NT2/D1 (cell line): ENCODE measurements around the gene TMEM252.

Experiments
- DNase-seq: peaks from one replicate; pipeline ENCODE4 v3.0.0-alpha.2; 2011; ENCODE audit warnings: low read depth, low spot score
- H3K27me3 ChIP-seq: 2 replicates; pipeline ENCODE4 v1.6.0; 2011; ENCODE audit warnings: mild to moderate bottlenecking; ENCODE audit not compliant: insufficient read length, insufficient read depth
- H3K36me3 ChIP-seq: 2 replicates; pipeline ENCODE4 v1.6.1; 2011; ENCODE audit warnings: mild to moderate bottlenecking, low read length, mixed read lengths; ENCODE audit not compliant: insufficient read depth, insufficient read length
- H3K4me1 ChIP-seq: 2 replicates; pipeline ENCODE4 v1.5.1; 2011; ENCODE audit not compliant: insufficient read depth, insufficient read length
- H3K4me3 ChIP-seq: 2 replicates; pipeline ENCODE4 v1.5.1; 2011; ENCODE audit warnings: low read depth; ENCODE audit not compliant: insufficient read length
- H3K9ac ChIP-seq: 2 replicates; pipeline ENCODE4 v1.6.0; 2011; ENCODE audit warnings: low read depth; ENCODE audit not compliant: insufficient read length
- H3K9me3 ChIP-seq: 2 replicates; pipeline ENCODE4 v1.5.1; 2011; ENCODE audit warnings: mild to moderate bottlenecking, low read length; ENCODE audit not compliant: insufficient read depth
- SUZ12 ChIP-seq: IDR thresholded peaks from 2 replicates; pipeline ENCODE4 v1.6.1; 2011; ENCODE audit not compliant: insufficient read length, insufficient read depth; ENCODE audit errors: extremely low read depth
- YY1 ChIP-seq: IDR thresholded peaks from 2 replicates; pipeline ENCODE4 v1.6.1; 2011; ENCODE audit not compliant: insufficient read length, insufficient read depth
- ZNF274 ChIP-seq: IDR thresholded peaks from 2 replicates; pipeline ENCODE4 v1.6.1; 2011; ENCODE audit warnings: mild to moderate bottlenecking, low read depth, low read length

TMEM252 gene

GRCh38 chr9:68522131-68522530, 18.6 kb downstream of the TMEM252 start:
- Histone ChIP-seq H3K9me3 (peaks cover 19% of the 10 kb centered on the region), H3K36me3 (no peaks in the 10 kb centered on the region), H3K9ac (no peak overlapping the region), H3K4me1 (no peaks in the 10 kb centered on the region), H3K4me3 (no peak overlapping the region), H3K27me3 (peaks cover 59% of the 10 kb centered on the region)
- TF ChIP-seq SUZ12 (no peak), YY1 (no peak), ZNF274 (no peak)
- DNase-seq = no peak

GRCh38 chr9:68515326-68516017, 25.2 kb downstream of the TMEM252 start:
- DNase-seq = no peak
- peaks cover 24% of the 10 kb centered on the region for H3K9me3 ChIP-seq
- H3K4me3 ChIP-seq = no peak overlapping the region
- H3K4me1 ChIP-seq = no peaks in the 10 kb centered on the region
- peaks cover 84% of the 10 kb centered on the region for H3K27me3 ChIP-seq
- TF ChIP-seq ZNF274 (no peak), SUZ12 (no peak), YY1 (no peak)
- H3K9ac ChIP-seq = no peak overlapping the region
- H3K36me3 ChIP-seq = no peaks in the 10 kb centered on the region

- Histone ChIP-seq H3K27me3 (peaks cover 93% of the 10 kb centered on the region), H3K4me3 (no peak overlapping the region), H3K4me1 (no peaks in the 10 kb centered on the region), H3K9me3 (peaks cover 25% of the 10 kb centered on the region), H3K9ac (no peak overlapping the region), H3K36me3 (no peaks in the 10 kb centered on the region)
- no peak for DNase-seq
- no peak for TF ChIP-seq YY1
- no peak for TF ChIP-seq ZNF274
- no peak for TF ChIP-seq SUZ12
These were observed 26.7 kb downstream of the TMEM252 start for GRCh38 chr9:68513981-68514380.

- no peaks in the 10 kb centered on the region for H3K4me1 ChIP-seq
- H3K4me3 ChIP-seq = no peak overlapping the region
- peaks cover 19% of the 10 kb centered on the region for H3K9me3 ChIP-seq
- H3K9ac ChIP-seq = no peak overlapping the region
- no peak for TF ChIP-seq SUZ12
- TF ChIP-seq ZNF274 = no peak
- TF ChIP-seq YY1 = no peak
- no peak for DNase-seq
- H3K27me3 ChIP-seq = peaks cover 93% of the 10 kb centered on the region
- no peaks in the 10 kb centered on the region for H3K36me3 ChIP-seq
These were observed 27.3 kb downstream of the TMEM252 start for GRCh38 chr9:68513385-68513784.

- peak; percentile 80 for DNase-seq
- TF ChIP-seq SUZ12 (no peak), YY1 (no peak), ZNF274 (no peak)
- H3K36me3 ChIP-seq = no peaks in the 10 kb centered on the region
- no peak overlapping the region for H3K4me3 ChIP-seq
- no peaks in the 10 kb centered on the region for H3K4me1 ChIP-seq
- peaks cover 7% of the 10 kb centered on the region for H3K9me3 ChIP-seq
- peaks cover 94% of the 10 kb centered on the region for H3K27me3 ChIP-seq
- no peak overlapping the region for H3K9ac ChIP-seq
These were observed 31.0 kb downstream of the TMEM252 start for GRCh38 chr9:68509689-68510088.

GRCh38 chr9:68508547-68508946, 32.1 kb downstream of the TMEM252 start:
- peaks cover 7% of the 10 kb centered on the region for H3K9me3 ChIP-seq
- peaks cover 94% of the 10 kb centered on the region for H3K27me3 ChIP-seq
- H3K36me3 ChIP-seq = no peaks in the 10 kb centered on the region
- TF ChIP-seq YY1 (no peak), ZNF274 (no peak), SUZ12 (no peak)
- DNase-seq = no peak
- no peak overlapping the region for H3K9ac ChIP-seq
- H3K4me1 ChIP-seq = no peaks in the 10 kb centered on the region
- H3K4me3 ChIP-seq = no peak overlapping the region

GRCh38 chr9:68507806-68508145, 32.9 kb downstream of the TMEM252 start:
- peaks cover 94% of the 10 kb centered on the region for H3K27me3 ChIP-seq
- TF ChIP-seq YY1 = no peak
- no peak for TF ChIP-seq ZNF274
- no peak for TF ChIP-seq SUZ12
- no peak for DNase-seq

GRCh38 chr9:68507130-68507805, 33.4 kb downstream of the TMEM252 start:
- DNase-seq = no peak
- no peak overlapping the region for H3K9ac ChIP-seq
- no peaks in the 10 kb centered on the region for H3K4me1 ChIP-seq
- peaks cover 94% of the 10 kb centered on the region for H3K27me3 ChIP-seq
- TF ChIP-seq SUZ12 = no peak
- TF ChIP-seq ZNF274 = no peak
- no peak for TF ChIP-seq YY1
- no peaks in the 10 kb centered on the region for H3K36me3 ChIP-seq
- peaks cover 7% of the 10 kb centered on the region for H3K9me3 ChIP-seq
- H3K4me3 ChIP-seq = no peak overlapping the region

More at GRCh38 chr9:68507806-68508145, 32.9 kb downstream of the TMEM252 start:
- H3K4me3 ChIP-seq = no peak overlapping the region
- no peak overlapping the region for H3K9ac ChIP-seq
- no peaks in the 10 kb centered on the region for H3K4me1 ChIP-seq
- no peaks in the 10 kb centered on the region for H3K36me3 ChIP-seq
- H3K9me3 ChIP-seq = peaks cover 7% of the 10 kb centered on the region
